GM19397 (cell line): ENCODE measurements around the gene KIFC3.
"Not testable (repeated sequence)": the region's sequence is repeated elsewhere in the genome, so short reads cannot be mapped to it uniquely, and the experiment has no call there.

Experiments used
- ATAC-seq: cut with Tn5 transposase; IDR thresholded peaks from one replicate; pipeline ENCODE4 v1.9.1; 2021; ENCODE audit warnings: mild to moderate bottlenecking, moderate library complexity; ENCODE audit not compliant: unreplicated experiment

The KIFC3 gene

GRCh38 chr16:57825298-57826044, 23.2 kb upstream of the KIFC3 start:
- ATAC-seq: no peak

- ATAC-seq: no peak
Observed at GRCh38 chr16:57824888-57825287, 22.6 kb upstream of the KIFC3 start.

- ATAC-seq: no peak
Observed at GRCh38 chr16:57823836-57824235, 21.5 kb upstream of the KIFC3 start.

- no peak for ATAC-seq
Observed at GRCh38 chr16:57822856-57823255, 20.6 kb upstream of the KIFC3 start.

DNA sequence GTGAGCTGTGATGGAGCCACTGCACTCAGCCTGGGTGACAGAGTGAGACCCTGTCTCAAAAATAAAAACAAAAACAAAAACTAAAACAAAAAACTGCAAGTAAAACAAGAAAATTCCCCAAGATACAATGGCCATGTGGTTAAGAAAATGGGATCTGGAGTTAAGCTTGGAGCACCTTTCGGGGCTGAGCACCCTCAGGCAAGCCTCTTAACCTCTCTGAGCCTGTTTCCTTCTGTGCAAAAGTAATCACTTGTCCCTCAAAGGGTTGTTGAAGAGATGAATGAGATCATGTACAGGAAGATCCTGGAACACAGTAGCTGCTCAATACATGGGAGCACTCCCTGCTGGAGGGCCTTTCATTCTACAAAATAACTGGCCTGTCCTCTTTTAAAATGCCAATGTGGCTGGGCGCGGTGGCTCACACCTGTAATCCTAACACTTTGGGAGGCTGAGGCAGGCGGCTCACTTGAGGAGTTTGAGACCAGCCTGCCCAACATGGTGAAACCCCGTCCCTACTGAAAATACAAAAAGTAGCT, 19.8 kb upstream of the KIFC3 start:
- ATAC-seq: no peak

DNA sequence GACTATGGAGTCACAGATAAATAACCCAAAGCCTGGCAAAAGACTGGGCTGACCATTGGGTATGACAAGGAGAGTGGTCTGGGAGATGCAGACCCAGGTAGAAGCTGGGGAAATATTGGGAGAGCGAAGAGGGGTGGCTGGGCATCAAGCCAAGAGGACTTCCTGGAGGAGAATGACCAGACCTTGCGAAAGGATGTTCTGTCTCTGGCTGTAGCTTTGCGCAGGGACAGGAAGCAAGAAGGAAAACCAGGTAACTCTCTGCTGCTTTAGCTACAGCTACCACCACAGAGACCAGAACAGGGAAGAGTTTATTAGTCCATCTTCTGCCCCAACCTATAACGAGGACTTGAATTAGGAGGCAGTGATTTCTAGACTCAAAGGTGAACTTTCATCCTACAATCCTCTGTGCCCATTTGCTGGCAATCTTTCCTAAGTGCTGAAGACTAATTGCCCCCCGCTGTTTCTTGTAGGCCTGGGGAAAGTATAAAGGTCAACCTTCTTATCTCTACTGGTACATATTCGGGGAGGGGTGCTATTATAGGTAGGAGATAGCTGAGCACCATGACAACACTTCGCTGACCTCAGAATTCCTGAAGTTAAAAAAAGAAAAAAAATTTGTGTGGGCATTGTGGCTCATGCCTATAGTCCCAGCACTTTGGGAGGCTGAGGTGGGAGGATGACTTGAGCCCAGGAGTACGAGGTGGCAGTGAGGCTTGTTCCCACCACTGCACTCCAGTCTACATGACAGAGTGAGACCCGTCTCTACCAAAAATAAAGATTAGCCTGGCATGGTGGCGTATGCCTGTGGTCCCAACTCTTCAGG, 19.1 kb upstream of the KIFC3 start:
- ATAC-seq: no peak

GRCh38 chr16:57818377-57819064, 16.2 kb upstream of the KIFC3 start:
- no peak for ATAC-seq

DNA sequence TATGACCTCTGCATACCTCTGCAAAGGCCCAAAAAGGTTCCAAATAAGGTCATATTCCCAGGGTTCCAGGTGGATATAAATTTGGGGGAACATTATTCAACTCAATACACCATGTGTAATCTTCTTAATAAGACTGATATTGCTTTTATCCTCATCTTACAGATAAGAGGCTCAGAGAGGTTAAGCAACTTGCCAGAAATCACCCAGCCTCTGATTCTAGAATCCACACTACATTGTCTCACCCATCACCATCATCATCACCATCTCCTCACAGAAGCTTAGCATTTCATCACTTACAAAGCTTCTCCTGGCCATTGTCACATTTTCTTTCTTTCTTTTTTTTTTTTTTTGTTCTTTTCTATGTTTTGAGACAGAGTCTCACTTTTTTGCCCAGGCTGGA, 15.4 kb upstream of the KIFC3 start:
- ATAC-seq: no peak

GRCh38 chr16:57815987-57816745, 13.9 kb upstream of the KIFC3 start:
- ATAC-seq: peak; percentile 52

- no peak for ATAC-seq
Observed at GRCh38 chr16:57814896-57815295, 12.6 kb upstream of the KIFC3 start.

DNA sequence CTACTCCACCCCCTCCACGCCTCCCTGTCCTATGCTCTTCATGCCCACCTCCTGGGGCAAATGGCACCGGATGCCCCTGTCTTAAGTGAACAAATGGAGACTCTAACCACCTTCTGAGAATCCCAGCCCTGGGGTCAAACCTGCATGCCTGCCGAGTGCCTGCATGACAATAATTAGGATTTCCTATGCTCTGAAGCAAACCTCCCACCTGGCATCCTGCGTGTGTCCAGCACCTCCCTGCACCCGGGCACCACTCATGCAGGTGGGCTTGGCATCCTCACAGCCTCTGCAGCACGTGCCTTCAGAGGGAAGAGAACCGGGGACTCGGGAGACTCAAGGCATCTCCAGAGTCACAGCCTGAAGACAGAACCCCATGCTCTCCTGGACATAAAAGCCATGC, 11.2 kb upstream of the KIFC3 start:
- no peak for ATAC-seq

DNA sequence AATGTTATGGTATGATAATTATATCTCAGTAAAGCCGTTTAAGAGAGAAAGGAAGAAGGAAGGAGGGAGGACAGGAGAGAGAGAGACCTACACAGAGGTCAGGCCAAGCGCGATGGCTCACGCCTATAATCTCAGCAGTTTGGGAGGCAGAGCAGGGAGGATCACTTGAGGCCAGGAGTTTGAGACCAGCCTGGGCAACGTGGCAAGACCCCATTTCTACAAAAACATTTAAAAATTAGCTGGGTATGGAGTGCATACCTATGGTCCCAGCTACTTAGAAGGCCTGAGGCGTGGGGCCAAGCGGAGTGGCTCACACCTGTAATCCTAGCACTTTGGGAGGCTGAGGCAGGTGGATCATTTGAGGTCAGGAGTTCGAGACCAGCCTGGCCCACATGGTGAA, 9.0 kb upstream of the KIFC3 start:
- not testable (repeated sequence) for ATAC-seq

DNA sequence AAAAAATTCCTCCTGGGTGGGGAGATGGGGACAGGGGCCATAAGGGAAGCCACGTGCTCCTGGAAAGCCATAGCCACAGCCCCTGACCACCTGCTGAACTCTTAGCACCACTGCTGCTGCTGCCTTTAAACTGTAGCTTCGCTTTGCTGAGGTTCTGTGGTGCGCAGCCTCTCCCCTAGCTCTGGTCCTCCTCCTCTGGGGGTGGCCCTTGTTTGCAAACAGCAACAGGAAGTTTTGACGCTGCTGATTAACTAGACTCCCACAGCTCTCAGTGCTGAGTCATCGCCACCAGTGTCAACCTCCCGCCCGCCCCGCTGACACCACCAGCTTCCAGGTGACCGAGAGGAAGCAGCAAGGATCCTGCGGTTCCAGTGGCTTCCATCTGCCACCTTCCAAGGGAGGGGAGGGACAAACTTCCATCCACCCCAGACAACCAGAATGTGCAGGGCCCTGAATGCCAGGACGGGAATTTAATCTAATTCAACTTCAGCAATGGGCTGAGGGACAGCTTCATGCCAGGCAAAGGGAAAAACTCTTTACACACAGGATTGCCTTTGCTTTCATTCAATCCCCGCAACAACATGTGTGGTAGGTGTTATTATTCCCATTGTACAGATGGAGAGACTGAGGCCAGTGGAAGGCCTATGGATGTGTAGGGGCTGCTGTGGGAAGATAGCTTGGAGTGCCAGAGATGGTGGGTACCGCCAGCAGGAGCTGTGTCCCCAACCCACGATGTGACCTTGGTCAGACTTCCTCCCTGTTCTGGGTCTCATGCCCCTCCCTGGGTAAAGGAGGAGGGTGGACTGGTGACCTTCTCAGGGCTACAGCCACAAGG, 8.1 kb upstream of the KIFC3 start:
- ATAC-seq: peak; percentile 99

GRCh38 chr16:57809276-57810196, 7.2 kb upstream of the KIFC3 start:
- no peak for ATAC-seq

DNA sequence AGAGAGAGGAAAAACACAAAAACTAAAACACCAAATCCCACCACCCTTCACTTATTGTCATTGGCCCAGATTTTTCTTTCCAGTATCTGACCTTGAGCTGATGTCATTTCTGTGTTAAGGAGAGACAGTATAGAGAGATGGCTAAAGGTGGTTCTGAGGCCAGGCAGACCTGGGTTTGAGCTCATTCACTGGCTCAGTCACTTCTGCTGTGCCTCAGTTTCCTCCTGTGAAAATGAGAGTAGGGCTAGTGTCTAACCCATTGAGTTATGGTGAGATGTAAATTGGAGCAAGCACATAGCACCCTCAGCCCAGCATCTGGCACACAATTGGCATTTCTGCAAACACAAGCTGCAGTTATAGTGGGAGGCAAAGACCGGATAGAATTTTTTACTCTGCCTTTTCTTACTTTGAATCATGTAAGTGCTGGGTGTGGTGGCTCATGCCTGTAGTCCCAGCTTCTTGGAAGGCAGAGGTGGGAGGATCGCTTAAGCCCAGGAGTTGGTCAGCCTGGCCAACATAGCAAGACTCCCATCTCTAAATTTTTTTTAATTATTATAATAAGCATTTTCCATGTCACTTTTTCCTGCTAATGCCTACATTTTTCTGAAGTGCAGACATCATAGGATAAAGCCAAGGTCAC, 6.4 kb upstream of the KIFC3 start:
- ATAC-seq: no peak

DNA sequence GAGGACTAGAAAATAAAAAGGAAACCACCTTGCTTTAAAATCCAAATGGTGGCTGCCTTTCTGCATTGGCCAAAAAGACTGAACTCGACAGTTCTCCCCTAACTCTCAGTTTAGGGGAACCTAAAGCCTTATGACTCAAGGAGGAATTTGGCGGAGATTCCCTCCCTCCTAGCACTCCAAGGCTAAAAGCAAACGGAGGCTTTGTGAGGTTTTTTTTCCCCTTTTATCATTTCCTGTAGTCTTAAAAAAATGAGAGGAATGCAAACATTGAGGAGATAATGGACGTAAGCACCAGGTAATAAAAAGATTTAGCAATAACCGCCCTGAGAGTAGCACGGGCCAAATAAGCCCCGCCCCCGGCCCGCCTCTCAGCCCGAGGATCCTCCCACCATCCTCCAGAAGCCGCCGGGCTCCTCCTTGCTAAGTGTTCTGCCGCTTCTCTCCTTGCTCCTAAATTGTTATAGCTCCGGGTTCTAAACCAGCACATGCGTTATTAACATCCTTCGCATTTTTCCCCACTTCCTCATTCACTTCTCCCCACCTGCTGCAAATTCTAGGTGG, 5.8 kb upstream of the KIFC3 start:
- no peak for ATAC-seq

DNA sequence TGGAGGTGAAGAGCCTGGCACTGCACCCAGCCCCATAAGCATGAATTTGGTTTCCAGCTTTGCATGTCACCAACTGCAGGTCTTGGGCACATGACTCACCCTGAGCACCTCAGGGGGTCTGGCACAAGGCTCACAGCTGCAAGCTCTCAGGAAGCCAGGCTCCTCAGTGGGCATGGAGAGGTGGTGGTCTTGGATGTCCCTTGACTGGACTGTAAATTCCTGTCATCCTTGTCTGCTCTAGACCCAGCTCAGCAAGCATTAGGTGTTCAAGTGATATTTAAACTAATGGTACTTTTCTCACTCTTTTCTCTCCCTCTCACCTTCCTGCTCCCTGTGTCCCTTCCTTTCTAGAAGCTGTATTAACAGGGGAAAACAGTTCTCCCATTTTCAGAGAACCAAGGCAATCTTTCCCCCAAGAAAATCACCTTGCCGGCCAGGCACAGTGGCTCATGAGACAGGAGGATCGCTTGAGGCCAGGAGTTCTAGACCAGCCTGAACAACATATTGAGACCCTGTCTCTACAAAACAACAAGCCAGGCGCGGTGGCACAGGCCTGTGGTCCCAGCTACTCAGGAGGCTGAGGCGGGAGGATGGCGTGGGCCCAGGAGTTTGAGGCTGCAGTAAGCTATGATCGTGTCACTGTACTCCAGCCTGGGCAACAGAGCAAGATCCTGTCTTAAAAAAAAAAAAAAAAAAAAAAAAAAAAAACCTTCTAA, 5.1 kb upstream of the KIFC3 start:
- ATAC-seq: no peak
